ENCODE data around the gene BICDL2. TPM values are rescaled to one million over a fixed set of nuclear protein-coding genes. Genes with fewer than 3 reads are reported as not detected.

BICDL2 gene
- total and polyA plus RNA-seq, 4 experiments from 2014 or later, result not detected

DNA sequence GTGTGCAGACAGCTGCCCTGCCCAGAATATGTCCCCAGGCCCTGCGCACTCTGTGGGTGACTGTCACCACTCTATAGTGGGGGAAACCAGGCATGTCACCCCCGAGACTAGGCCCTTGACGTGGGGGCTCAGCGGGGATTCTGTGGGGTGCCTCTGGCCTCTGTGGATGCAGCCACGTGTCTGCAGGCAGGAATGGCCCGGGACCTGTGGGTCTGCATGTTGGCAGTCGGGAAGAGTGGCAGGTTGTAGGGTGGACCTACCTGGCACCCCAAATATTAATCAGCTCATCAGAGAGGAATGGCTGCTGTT is 29.6 kb upstream of the BICDL2 start:
- peak overlapping the region; percentile 98 for H3K27ac ChIP-seq (ENCODE audit: low read depth, low read length)
- peak overlapping the region; percentile 98 for H3K4me3 ChIP-seq (ENCODE audit: low read length in 2 of 2)
- ChIA-PET POLR2A (ENCODE audit: partially characterized antibody) (interaction anchor here (1.0 to 8.8 kb wide), 19 partner anchors 10 to 378 kb away, joined by 3 to 217 read pairs (median 5); partner anchors contain the start of genes NAA60, ZNF213, ZNF263 and ZSCAN10), CTCF (ENCODE audit: partially characterized antibody) (interaction anchor here (1.0 to 13.3 kb wide), 6 partner anchors 7 to 64 kb away, joined by 3 to 362 read pairs (median 14); partner anchors contain the start of genes ZNF213 and ZSCAN10)
- H3K27me3 ChIP-seq (ENCODE audit: insufficient read depth, low read length), result no peaks in the 10 kb centered on the region
- peaks cover 21% of the 10 kb centered on the region for H3K36me3 ChIP-seq (ENCODE audit: insufficient read depth, low read length)
- intact Hi-C loops (cut with micrococcal nuclease), result no loop called here
- Mint-ChIP-seq H3K27me3 (no peaks in the 10 kb centered on the region), H3K4me1 (peaks cover 39 to 89% (median 60%) of the 10 kb centered on the region in 4 donors), H3K36me3 (peaks cover 46 to 49% of the 10 kb centered on the region in 2 donors), H3K9me3 (peaks cover 0 to 4% (median 0%) of the 10 kb centered on the region in 8 donors), H3K4me3 (peak overlapping the region; percentile 98 to 100 (median 100)), H3K27ac (peak overlapping the region; percentile 91 to 99 (median 96))
- no peaks in the 10 kb centered on the region for H3K9me3 ChIP-seq (ENCODE audit: control insufficient read depth in 1 of 2, low read length in 2 of 2)
- H3K4me1 ChIP-seq (ENCODE audit: insufficient read depth, low read length), result peaks cover 78% of the 10 kb centered on the region
- DNase-seq, result no peak

- H3K36me3 Mint-ChIP-seq, result peaks cover 46 to 49% of the 10 kb centered on the region in 2 donors
- no peaks in the 10 kb centered on the region for H3K27me3 ChIP-seq (ENCODE audit: insufficient read depth, low read length)
- H3K4me3 Mint-ChIP-seq, result peak overlapping the region; percentile 98 to 100 (median 100)
- ChIA-PET CTCF (ENCODE audit: partially characterized antibody) (interaction anchor here (1.0 to 13.3 kb wide), 10 partner anchors 7 to 64 kb away, joined by 3 to 362 read pairs (median 10); partner anchors contain the start of genes ZNF213 and ZSCAN10), POLR2A (ENCODE audit: partially characterized antibody) (interaction anchor here (0.6 to 8.8 kb wide), 31 partner anchors 10 to 378 kb away, joined by 3 to 217 read pairs (median 5); partner anchors contain the start of genes MMP25, NAA60, ZNF213 and ZNF263)
- peaks cover 35 to 84% (median 56%) of the 10 kb centered on the region in 4 donors for H3K4me1 Mint-ChIP-seq
- DNase-seq, result peak in 1 of 5 donors; percentile 60
- H3K9me3 Mint-ChIP-seq, result peaks cover 0 to 4% (median 0%) of the 10 kb centered on the region in 8 donors
- H3K27ac Mint-ChIP-seq, result peak overlapping the region; percentile 91 to 99 (median 96)
- peak overlapping the region; percentile 98 for H3K4me3 ChIP-seq (ENCODE audit: low read length in 2 of 2)
- H3K27ac ChIP-seq (ENCODE audit: low read depth, low read length), result peak overlapping the region; percentile 98
- peaks cover 73% of the 10 kb centered on the region for H3K4me1 ChIP-seq (ENCODE audit: insufficient read depth, low read length)
- no peaks in the 10 kb centered on the region for H3K27me3 Mint-ChIP-seq
- H3K36me3 ChIP-seq (ENCODE audit: insufficient read depth, low read length), result peaks cover 21% of the 10 kb centered on the region
- intact Hi-C loops (cut with micrococcal nuclease), result loop anchor here (1.0 kb wide), 1 partner anchor 9 kb away; no protein-coding TSS in a partner anchor
- H3K9me3 ChIP-seq (ENCODE audit: control insufficient read depth in 1 of 2, low read length in 2 of 2), result no peaks in the 10 kb centered on the region
Measured at GRCh38 chr16:3065742-3066439, 29.1 kb upstream of the BICDL2 start.

- intact Hi-C loops (cut with micrococcal nuclease), result loop anchor here (1.0 kb wide), 1 partner anchor 10 kb away; no protein-coding TSS in a partner anchor
- peaks cover 72% of the 10 kb centered on the region for H3K4me1 ChIP-seq (ENCODE audit: insufficient read depth, low read length)
- peaks cover 34 to 84% (median 55%) of the 10 kb centered on the region in 4 donors for H3K4me1 Mint-ChIP-seq
Measured at GRCh38 chr16:3065069-3065741, 28.5 kb upstream of the BICDL2 start, which contains the start of gene IL32. TSS of gene IL32 (plus strand) at chr16:3065640. CDS start at chr16:3065812, 172 bp downstream.

DNA sequence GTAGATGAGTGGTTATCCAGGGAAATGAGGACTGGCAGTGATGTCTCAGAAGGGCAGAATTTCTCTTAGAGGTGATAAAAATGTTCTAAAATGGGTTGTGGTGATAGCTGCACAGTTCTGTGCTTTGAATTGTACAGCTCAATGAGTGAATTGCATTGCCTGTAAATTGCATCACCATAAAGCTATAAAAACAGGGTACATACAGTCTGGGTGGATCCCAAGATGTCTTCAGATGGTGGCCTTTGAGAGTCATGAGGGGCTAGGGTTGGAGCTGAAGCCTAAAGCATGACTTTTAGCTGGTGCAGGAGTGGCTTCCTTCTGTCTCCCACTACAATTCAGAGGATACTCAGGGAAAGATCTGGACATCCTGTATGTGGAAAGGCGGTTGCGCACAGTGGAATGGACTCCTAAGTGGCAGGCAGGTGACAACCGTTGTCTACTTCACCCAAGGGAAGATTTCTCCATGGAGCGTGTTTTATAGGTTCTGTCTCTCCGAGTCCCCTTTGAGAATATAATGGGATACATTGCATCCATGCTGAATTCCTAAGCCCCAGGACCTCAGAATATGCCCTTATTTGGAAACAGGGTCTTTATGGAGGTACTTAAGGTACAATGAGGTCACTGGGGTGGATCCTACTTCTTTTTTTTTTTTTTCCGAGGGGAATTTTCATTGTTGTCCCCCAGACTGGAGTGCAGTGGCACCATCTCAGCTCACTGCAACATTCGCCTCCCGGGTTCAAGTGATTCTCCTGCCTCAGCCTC is 27.1 kb upstream of the BICDL2 start:
- DNase-seq, result no peak
- peaks cover 32 to 82% (median 53%) of the 10 kb centered on the region in 4 donors for H3K4me1 Mint-ChIP-seq
- peaks cover 18% of the 10 kb centered on the region for H3K36me3 ChIP-seq (ENCODE audit: insufficient read depth, low read length)
- H3K27ac Mint-ChIP-seq, result peak overlapping the region; percentile 91 to 99 (median 96)
- H3K9me3 Mint-ChIP-seq, result peaks cover 0 to 4% (median 0%) of the 10 kb centered on the region in 8 donors
- ChIA-PET CTCF (ENCODE audit: partially characterized antibody) (interaction anchor here (1.5 to 13.3 kb wide), 8 partner anchors 12 to 95 kb away, joined by 3 to 362 read pairs (median 9); partner anchors contain the start of genes ZNF213 and ZSCAN10), POLR2A (ENCODE audit: partially characterized antibody) (interaction anchor here (0.6 to 8.8 kb wide), 14 partner anchors 12 to 144 kb away, joined by 3 to 217 read pairs (median 4); partner anchors contain the start of genes MMP25, ZNF213 and ZSCAN10)
- peaks cover 68% of the 10 kb centered on the region for H3K4me1 ChIP-seq (ENCODE audit: insufficient read depth, low read length)
- H3K36me3 Mint-ChIP-seq, result peaks cover 30 to 40% of the 10 kb centered on the region in 2 donors
- peak overlapping the region; percentile 98 to 100 (median 100) for H3K4me3 Mint-ChIP-seq
- H3K27ac ChIP-seq (ENCODE audit: low read depth, low read length), result peak overlapping the region; percentile 98
- intact Hi-C loops (cut with micrococcal nuclease), result no loop called here
- no peaks in the 10 kb centered on the region for H3K27me3 ChIP-seq (ENCODE audit: insufficient read depth, low read length)
- H3K9me3 ChIP-seq (ENCODE audit: control insufficient read depth in 1 of 2, low read length in 2 of 2), result no peaks in the 10 kb centered on the region
- H3K4me3 ChIP-seq (ENCODE audit: low read length in 2 of 2), result no peak overlapping the region
- H3K27me3 Mint-ChIP-seq, result no peaks in the 10 kb centered on the region

More at GRCh38 chr16:3065069-3065741, 28.5 kb upstream of the BICDL2 start, which contains the start of gene IL32:
- Histone ChIP-seq H3K27ac (ENCODE audit: low read depth, low read length) (peak within 1 kb of the TSS; percentile 98), H3K36me3 (ENCODE audit: insufficient read depth, low read length) (peaks cover 21% of the 10 kb centered on the region), H3K4me3 (ENCODE audit: low read length in 2 of 2) (peak within 1 kb of the TSS; percentile 98), H3K27me3 (ENCODE audit: insufficient read depth, low read length) (no peaks in the 10 kb centered on the region), H3K9me3 (ENCODE audit: control insufficient read depth in 1 of 2, low read length in 2 of 2) (no peaks in the 10 kb centered on the region)
- ChIA-PET POLR2A (ENCODE audit: partially characterized antibody) (interaction anchor here (0.6 to 8.8 kb wide), 28 partner anchors 11 to 379 kb away, joined by 3 to 217 read pairs (median 5); partner anchors contain the start of genes MMP25, NAA60 and ZNF213), CTCF (ENCODE audit: partially characterized antibody) (interaction anchor here (1.0 to 13.3 kb wide), 9 partner anchors 11 to 65 kb away, joined by 3 to 362 read pairs (median 7); partner anchors contain the start of genes ZNF213 and ZSCAN10)
- Mint-ChIP-seq H3K4me3 (peak within 1 kb of the TSS; percentile 98 to 100 (median 100)), H3K9me3 (peaks cover 0 to 4% (median 0%) of the 10 kb centered on the region in 8 donors), H3K27ac (peak within 1 kb of the TSS; percentile 91 to 99 (median 96)), H3K27me3 (no peaks in the 10 kb centered on the region), H3K36me3 (peaks cover 42 to 48% of the 10 kb centered on the region in 2 donors)
- DNase-seq, result peak; percentile 64 to 85 (median 66)

GRCh38 chr16:3062553-3062952 is 25.8 kb upstream of the BICDL2 start:
- H3K9me3 ChIP-seq (ENCODE audit: control insufficient read depth in 1 of 2, low read length in 2 of 2), result no peaks in the 10 kb centered on the region
- Mint-ChIP-seq H3K4me1 (peaks cover 26 to 77% (median 48%) of the 10 kb centered on the region in 4 donors), H3K4me3 (peak overlapping the region in 3 of 8 donors; percentile 68 to 100 (median 78)), H3K9me3 (peaks cover 0 to 4% (median 0%) of the 10 kb centered on the region in 8 donors), H3K27me3 (no peaks in the 10 kb centered on the region), H3K27ac (peak overlapping the region in 5 of 7 donors; percentile 77 to 98 (median 95)), H3K36me3 (peaks cover 17 to 29% of the 10 kb centered on the region in 2 donors)
- DNase-seq, result no peak
- intact Hi-C loops (cut with micrococcal nuclease), result no loop called here
- no peaks in the 10 kb centered on the region for H3K27me3 ChIP-seq (ENCODE audit: insufficient read depth, low read length)
- no peak overlapping the region for H3K4me3 ChIP-seq (ENCODE audit: low read length in 2 of 2)
- POLR2A ChIA-PET (ENCODE audit: partially characterized antibody), result interaction anchor here (1.4 to 8.8 kb wide), 6 partner anchors 14 to 96 kb away, joined by 4 to 217 read pairs (median 4); partner anchors contain the start of gene ZSCAN10
- peaks cover 63% of the 10 kb centered on the region for H3K4me1 ChIP-seq (ENCODE audit: insufficient read depth, low read length)
- no peak overlapping the region for H3K27ac ChIP-seq (ENCODE audit: low read depth, low read length)
- peaks cover 5% of the 10 kb centered on the region for H3K36me3 ChIP-seq (ENCODE audit: insufficient read depth, low read length)
- CTCF ChIA-PET (ENCODE audit: partially characterized antibody), result interaction anchor here (0.7 to 13.3 kb wide), 6 partner anchors 13 to 221 kb away, joined by 3 to 362 read pairs (median 20); partner anchors contain the start of genes ZNF213 and ZSCAN10
